ENCODE results near the gene SOCS2. TPM values are rescaled to one million over a fixed set of nuclear protein-coding genes. Genes with fewer than 3 reads are reported as not detected.

The SOCS2 gene
- total RNA-seq, 2 experiments from 2014 or later: 40.5 to 40.8 TPM

DNA sequence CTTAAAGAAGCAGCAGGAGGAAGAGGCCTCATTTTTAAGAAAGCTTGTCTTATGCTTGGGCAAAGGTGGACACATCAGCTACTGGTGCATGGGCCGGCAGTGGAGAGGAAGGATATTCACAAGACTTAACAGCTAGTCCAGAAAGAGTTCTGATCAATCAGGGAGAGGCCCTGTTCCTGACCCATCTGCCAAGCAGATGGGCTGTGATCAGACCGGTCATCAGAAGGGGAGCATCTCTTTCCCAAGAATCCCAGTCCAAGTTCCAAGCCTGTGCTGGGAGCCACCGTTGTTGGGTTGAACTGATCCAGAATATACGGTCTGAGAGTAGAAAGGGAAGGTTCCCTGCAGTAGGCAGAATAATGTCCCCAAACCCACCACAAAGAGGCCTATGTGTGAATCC, 32.7 kb upstream of the SOCS2 start:
- TF ChIP-seq, protein P1, sequence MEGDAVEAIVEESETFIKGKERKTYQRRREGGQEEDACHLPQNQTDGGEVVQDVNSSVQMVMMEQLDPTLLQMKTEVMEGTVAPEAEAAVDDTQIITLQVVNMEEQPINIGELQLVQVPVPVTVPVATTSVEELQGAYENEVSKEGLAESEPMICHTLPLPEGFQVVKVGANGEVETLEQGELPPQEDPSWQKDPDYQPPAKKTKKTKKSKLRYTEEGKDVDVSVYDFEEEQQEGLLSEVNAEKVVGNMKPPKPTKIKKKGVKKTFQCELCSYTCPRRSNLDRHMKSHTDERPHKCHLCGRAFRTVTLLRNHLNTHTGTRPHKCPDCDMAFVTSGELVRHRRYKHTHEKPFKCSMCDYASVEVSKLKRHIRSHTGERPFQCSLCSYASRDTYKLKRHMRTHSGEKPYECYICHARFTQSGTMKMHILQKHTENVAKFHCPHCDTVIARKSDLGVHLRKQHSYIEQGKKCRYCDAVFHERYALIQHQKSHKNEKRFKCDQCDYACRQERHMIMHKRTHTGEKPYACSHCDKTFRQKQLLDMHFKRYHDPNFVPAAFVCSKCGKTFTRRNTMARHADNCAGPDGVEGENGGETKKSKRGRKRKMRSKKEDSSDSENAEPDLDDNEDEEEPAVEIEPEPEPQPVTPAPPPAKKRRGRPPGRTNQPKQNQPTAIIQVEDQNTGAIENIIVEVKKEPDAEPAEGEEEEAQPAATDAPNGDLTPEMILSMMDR (IDR thresholded peaks at IDR 0.05): no peak
- Mint-ChIP-seq H3K27me3 (no peaks in the 10 kb centered on the region), H3K9me3 (no peaks in the 10 kb centered on the region), H3K4me3 (no peak overlapping the region), H3K27ac (no peak overlapping the region), H3K36me3 (ENCODE audit: low read depth) (no peaks in the 10 kb centered on the region), H3K4me1 (ENCODE audit: low read depth) (peaks cover 3% of the 10 kb centered on the region)
- ATAC-seq (no peak), DNase-seq (no peak)
- intact Hi-C loops (cut with micrococcal nuclease): no loop called here
- POLR2A ChIA-PET: no interaction called here
- CTCF ChIA-PET: interaction anchor here (0.9 to 2.3 kb wide), 2 partner anchors 443 to 561 kb away, joined by 4 to 9 read pairs; no protein-coding TSS in a partner anchor

DNA sequence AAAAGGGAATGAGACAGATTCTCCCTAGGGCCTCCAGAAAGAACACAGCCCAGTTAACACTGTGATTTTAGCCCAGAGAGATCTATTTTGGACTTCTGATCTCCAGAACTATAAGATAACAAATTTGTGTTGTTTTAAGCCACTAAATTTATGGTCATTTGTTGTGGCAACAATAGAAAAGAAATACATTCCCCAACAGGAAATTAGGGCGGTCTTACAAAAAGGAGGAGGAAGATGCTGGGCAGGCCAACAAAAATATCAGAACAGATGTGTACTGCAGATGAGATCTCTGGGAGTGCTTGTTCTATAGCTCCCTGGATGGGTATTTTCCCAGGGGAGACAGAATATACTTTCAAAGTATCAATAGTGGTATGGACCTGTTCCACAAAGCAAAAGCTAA, 32.0 kb upstream of the SOCS2 start:
- no peak for DNase-seq
- H3K27me3 Mint-ChIP-seq: no peaks in the 10 kb centered on the region
- TF ChIP-seq, protein P1 (IDR thresholded peaks at IDR 0.05): no peak
- ChIA-PET CTCF (interaction anchor here (2.3 kb wide), 1 partner anchor 561 kb away, joined by 9 read pairs; no protein-coding TSS in a partner anchor), POLR2A (no interaction called here)
- H3K9me3 Mint-ChIP-seq: no peaks in the 10 kb centered on the region
- peaks cover 4% of the 10 kb centered on the region for H3K4me1 Mint-ChIP-seq (ENCODE audit: low read depth)
- H3K4me3 Mint-ChIP-seq: no peak overlapping the region
- no peaks in the 10 kb centered on the region for H3K36me3 Mint-ChIP-seq (ENCODE audit: low read depth)
- ATAC-seq: no peak
- intact Hi-C loops (cut with micrococcal nuclease): no loop called here
- no peak overlapping the region for H3K27ac Mint-ChIP-seq

DNA sequence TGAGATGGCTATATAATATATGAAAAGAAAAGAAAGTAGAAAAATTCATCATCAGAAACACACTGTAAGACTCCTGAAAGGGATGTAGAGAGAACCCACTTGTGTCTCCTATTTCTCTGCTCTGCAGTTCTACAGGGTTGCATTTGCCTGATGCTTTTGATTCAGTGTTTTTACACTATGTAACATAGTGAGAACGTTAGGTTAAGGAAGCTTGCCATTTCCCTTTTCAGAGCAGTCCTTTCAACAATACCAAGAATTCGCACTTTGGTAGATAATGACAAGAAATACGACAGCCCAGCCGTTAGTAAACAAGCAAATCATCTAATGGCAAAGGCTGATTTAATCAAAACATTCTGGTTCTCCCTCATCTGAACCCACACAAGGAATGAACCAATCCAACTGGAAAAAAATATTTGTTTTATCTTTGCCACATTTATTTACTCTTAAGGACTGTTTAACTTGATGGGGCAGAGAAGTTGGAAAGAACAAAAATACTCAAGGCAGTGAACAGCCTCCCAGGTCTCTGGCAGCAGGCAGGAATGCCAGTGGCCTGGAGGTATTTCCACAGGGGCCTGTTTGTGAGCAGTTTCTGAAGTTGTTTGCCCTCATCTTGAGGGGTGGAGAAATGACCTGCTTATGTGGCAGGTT, 30.8 kb upstream of the SOCS2 start:
- Mint-ChIP-seq H3K27ac (peak overlapping the region; percentile 16), H3K4me3 (no peak overlapping the region), H3K27me3 (no peaks in the 10 kb centered on the region), H3K9me3 (no peaks in the 10 kb centered on the region), H3K4me1 (ENCODE audit: low read depth) (peaks cover 5% of the 10 kb centered on the region), H3K36me3 (ENCODE audit: low read depth) (no peaks in the 10 kb centered on the region)
- CTCF ChIA-PET: interaction anchor here (2.5 kb wide), 1 partner anchor 560 kb away, joined by 10 read pairs; no protein-coding TSS in a partner anchor
- ATAC-seq (peak; percentile 55), DNase-seq (no peak)
- intact Hi-C loops (cut with micrococcal nuclease): no loop called here
- POLR2A ChIA-PET: no interaction called here
- TF ChIP-seq, protein P1 (IDR thresholded peaks at IDR 0.05): no peak

DNA sequence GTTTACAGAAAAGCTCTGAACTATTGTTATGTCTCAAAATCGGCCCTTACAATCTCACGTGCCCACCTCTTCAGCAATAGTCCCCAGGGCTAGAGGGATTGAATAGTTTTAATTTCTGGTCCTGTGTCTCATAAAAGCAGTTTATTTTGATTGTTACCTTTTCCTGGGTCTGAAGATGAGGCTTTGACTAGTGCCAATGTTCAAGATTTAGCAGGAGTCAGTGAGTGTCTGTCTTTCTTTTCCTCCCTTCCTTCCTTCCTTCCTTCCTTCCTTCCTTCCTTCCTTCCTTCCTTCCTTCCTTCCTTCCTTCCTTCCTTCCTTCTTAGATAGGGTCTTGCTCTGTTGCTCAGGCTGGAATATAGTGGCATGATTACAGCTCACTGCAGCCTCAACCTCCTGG, 24.7 kb upstream of the SOCS2 start:
- peaks cover 4% of the 10 kb centered on the region for H3K4me1 Mint-ChIP-seq (ENCODE audit: low read depth)
- no peak for ATAC-seq
- H3K9me3 Mint-ChIP-seq: no peaks in the 10 kb centered on the region
- TF ChIP-seq, protein P1 (IDR thresholded peaks at IDR 0.05): no peak
- ChIA-PET CTCF (interaction anchor here (2.7 kb wide), 1 partner anchor 45 kb away, joined by 8 read pairs; no protein-coding TSS in a partner anchor), POLR2A (no interaction called here)
- no peaks in the 10 kb centered on the region for H3K36me3 Mint-ChIP-seq (ENCODE audit: low read depth)
- no peak overlapping the region for H3K4me3 Mint-ChIP-seq
- intact Hi-C loops (cut with micrococcal nuclease): no loop called here
- no peaks in the 10 kb centered on the region for H3K27me3 Mint-ChIP-seq
- DNase-seq: no peak
- no peak overlapping the region for H3K27ac Mint-ChIP-seq

DNA sequence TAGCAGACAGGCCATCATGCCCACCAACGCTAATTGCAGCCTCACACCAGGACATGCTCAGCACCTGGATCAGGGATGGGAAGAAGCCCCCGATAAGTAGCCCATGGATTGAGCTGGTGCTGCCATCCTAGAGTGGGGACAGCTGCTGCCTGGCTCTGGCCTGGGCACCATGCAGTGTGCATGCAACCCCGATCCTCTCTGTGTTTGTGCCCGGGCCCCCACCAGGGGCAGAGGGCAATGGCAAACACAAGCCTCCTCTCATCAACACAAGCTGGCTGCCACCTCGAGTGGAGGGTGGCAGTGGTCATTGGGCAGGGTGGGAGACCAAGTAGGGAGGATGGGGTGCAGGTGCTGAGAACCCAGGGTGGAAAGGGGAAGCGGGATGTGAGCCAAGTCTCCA, 23.3 kb upstream of the SOCS2 start:
- Mint-ChIP-seq H3K9me3 (no peaks in the 10 kb centered on the region), H3K27ac (no peak overlapping the region), H3K27me3 (no peaks in the 10 kb centered on the region), H3K36me3 (ENCODE audit: low read depth) (no peaks in the 10 kb centered on the region), H3K4me1 (ENCODE audit: low read depth) (peaks cover 8% of the 10 kb centered on the region), H3K4me3 (no peak overlapping the region)
- intact Hi-C loops (cut with micrococcal nuclease): no loop called here
- DNase-seq (no peak), ATAC-seq (no peak)
- CTCF ChIA-PET: no interaction called here
- TF ChIP-seq, protein P1 (IDR thresholded peaks at IDR 0.05): no peak
- POLR2A ChIA-PET: no interaction called here
